Measurements from ENCODE around the gene GPR137. TPM values are rescaled to one million over a fixed set of nuclear protein-coding genes. Genes with fewer than 3 reads are reported as not detected.

GPR137 gene
- total and polyA plus RNA-seq, 9 of the 15 experiments (the other 6 are each of a cell fraction or from before 2014, with no cell fraction given) = 0.32 to 26.7 (median 10.7) TPM

GRCh38 chr11:64304316-64305072 is 18.8 kb downstream of the GPR137 start (continued):
- TF ChIP-seq FOXP4 (CRISPR knock-in tag; IDR thresholded peaks at IDR 0.05; ENCODE audit: borderline replicate concordance) (no peak), ARID4B (CRISPR knock-in tag; IDR thresholded peaks at IDR 0.05) (peak; percentile 71), RCOR1 (IDR thresholded peaks at IDR 0.05; ENCODE audit: borderline replicate concordance in 1 of 2, low read depth in 2 of 2, low read length in 2 of 2) (peak in 1 of 2 experiments; percentile 71; a peak in 2 of 4 replicates), ZNF12 (CRISPR knock-in tag; IDR thresholded peaks at IDR 0.05) (no peak), TAF9B (IDR thresholded peaks at IDR 0.05; ENCODE audit: partially characterized antibody) (no peak), CREB3L1 (IDR thresholded peaks at IDR 0.05; ENCODE audit: borderline replicate concordance, low read depth) (no peak; the same call in 1 of the 2 replicates), CBFA2T2 (conservative IDR thresholded peaks at IDR 0.05) (no peak), EZH2 (IDR thresholded peaks at IDR 0.05; ENCODE audit: borderline replicate concordance, low read depth, low read length) (no peak), BDP1 (IDR thresholded peaks at IDR 0.05; ENCODE audit: insufficient read depth, insufficient read length) (no peak), TAF1 (IDR thresholded peaks at IDR 0.05; ENCODE audit: control insufficient read depth, extremely low read depth, insufficient read depth, low read length, severe bottlenecking) (peak; percentile 43), ZBTB34 (CRISPR knock-in tag; IDR thresholded peaks at IDR 0.05) (no peak), USF1 (CRISPR knock-in tag; IDR thresholded peaks at IDR 0.05) (peak; percentile 82), POLR2H (tag; IDR thresholded peaks at IDR 0.05; ENCODE audit: low read depth) (peak; percentile 78), ELK3 (CRISPR knock-in tag; IDR thresholded peaks at IDR 0.05) (no peak)
